K562 (cell line): ENCODE measurements around the gene RTL1. TPM values are rescaled to one million over a fixed set of nuclear protein-coding genes. Genes with fewer than 3 reads are reported as not detected.
A peak's percentile ranks its signal among the peaks of the same experiment; 100 is the strongest.

Source experiments
- ADNP ChIP-seq: fragments of 200-800 bp; sonication (Bioruptor generic); IDR thresholded peaks from 2 replicates; pipeline ENCODE4 v1.6.1; 2016; ENCODE audit warnings: missing genetic modification characterization, missing compliant biosample characterization
- CXXC5 ChIP-seq: fragments of 250-450 bp; sonication (Bioruptor Pico); IDR thresholded peaks from 2 replicates; pipeline ENCODE4 v1.8.0; 2022; ENCODE audit warnings: inconsistent platforms, mild to moderate bottlenecking, moderate library complexity
- ETS2 ChIP-seq: IDR thresholded peaks from 2 replicates; pipeline ENCODE4 v1.6.1; 2016; ENCODE audit warnings: borderline replicate concordance, missing genetic modification characterization, mild to moderate bottlenecking, moderate library complexity, missing compliant biosample characterization; ENCODE audit not compliant: poor library complexity, severe bottlenecking
- ETV5 ChIP-seq: sonication (generic); formaldehyde crosslinking; IDR thresholded peaks from 2 replicates; pipeline ENCODE4 v1.4.0; 2020; ENCODE audit warnings: low read depth, mild to moderate bottlenecking, missing genetic modification reagents
- HMG20A ChIP-seq: fragments of 450-650 bp; formaldehyde crosslinking; conservative IDR thresholded peaks from 2 replicates; pipeline ENCODE4 v1.4.0; 2020; ENCODE audit warnings: mild to moderate bottlenecking, mixed read lengths
- MIER1 ChIP-seq: fragments of 450-650 bp; IDR thresholded peaks from 2 replicates; pipeline ENCODE4 v1.6.1; 2016; ENCODE audit warnings: antibody characterized with exemption, mild to moderate bottlenecking, low read depth
- MLLT1 ChIP-seq, 2 experiments: fragments of 450-650 bp; IDR thresholded peaks; 2 replicates each; pipeline ENCODE4 v1.6.1; 2016
- SNRNP70 ChIP-seq: fragments of 200-400 bp; formaldehyde crosslinking; optimal IDR thresholded peaks from 2 replicates; pipeline ENCODE3; 2017; ENCODE audit warnings: low read depth, low read length
- SREBF1 ChIP-seq: fragments of 150-350 bp; IDR thresholded peaks from 2 replicates; pipeline ENCODE4 v1.6.1; 2014; ENCODE audit warnings: antibody characterized with exemption, low read depth, low read length, borderline replicate concordance
- TEAD4 ChIP-seq, 2 experiments: sonication (generic) in 1 of 2; formaldehyde crosslinking in 1 of 2; IDR thresholded peaks; 2 replicates each; pipeline versions ENCODE4 v1.6.1 to v1.8.0; 2012 to 2022; ENCODE audit warnings: borderline replicate concordance in 1 of 2, inconsistent platforms in 1 of 2, low read length in 1 of 2, mild to moderate bottlenecking in 1 of 2, missing genetic modification reagents in 1 of 2
- THAP7 ChIP-seq: fragments of 250-450 bp; sonication (Bioruptor Pico); IDR thresholded peaks from 2 replicates; pipeline ENCODE4 v1.5.0; 2021
- TRIM24 ChIP-seq, 2 experiments: fragments of 450-650 bp; IDR thresholded peaks; 2 replicates each; pipeline ENCODE4 v1.6.1; 2016
- ZFP1 ChIP-seq: fragments of 450-650 bp; formaldehyde crosslinking; IDR thresholded peaks from 2 replicates; pipeline ENCODE4 v1.4.0; 2020; ENCODE audit warnings: mild to moderate bottlenecking, mixed read lengths
- ZNF140 ChIP-seq: fragments of 250-450 bp; sonication (Bioruptor Pico); IDR thresholded peaks from 2 replicates; pipeline ENCODE4 v1.8.0; 2021; ENCODE audit warnings: moderate library complexity, mild to moderate bottlenecking, inconsistent platforms
- ZNF274 ChIP-seq: IDR thresholded peaks from 2 replicates; pipeline ENCODE4 v1.6.1; 2011; ENCODE audit warnings: low read depth, mild to moderate bottlenecking, low read length, moderate library complexity, borderline replicate concordance
- ZNF311 ChIP-seq: fragments of 250-450 bp; sonication (Bioruptor Pico); IDR thresholded peaks from 2 replicates; pipeline ENCODE4 v1.4.0; 2020; ENCODE audit warnings: mild to moderate bottlenecking, moderate library complexity
- polyA plus RNA-seq, 8 experiments: library from polyadenylated mRNA; depleted of rRNA in 4 of 8; stranded (reverse) in 5 of 8; unstranded in 3 of 8; fragments of >200 nt; fragmentation: Nextera tagmentation in 2 of 8; fragmentation: Illumina TruSeq in 1 of 8; extraction: Ambion mirVana in 2 of 8; extraction: Trizol in 1 of 8; gene quantifications; 2 replicates each; pipeline versions ENCODE4 v1.2.1 to v1.2.3, GENCODE V29; 2011 to 2014; ENCODE audit warnings: inconsistent platforms in 1 of 8, missing spikeins in 1 of 8
- total RNA-seq, 7 experiments: library from RNA; depleted of rRNA in 6 of 7; stranded (reverse); fragments of >200 nt in 6 of 7; fragmentation: Illumina TruSeq in 2 of 7; extraction: Trizol in 2 of 7; gene quantifications; 2 replicates each; pipeline versions ENCODE4 v1.2.1 to v1.2.3, GENCODE V29; 2011 to 2021; ENCODE audit warnings: low replicate concordance in 1 of 7
- TF ChIP-seq, protein P1 (sequence below): fragments of 450-650 bp; IDR thresholded peaks from 2 replicates; pipeline ENCODE4 v1.6.1; 2017; ENCODE audit warnings: antibody characterized with exemption, mild to moderate bottlenecking
- TF ChIP-seq, protein P2 (sequence below): conservative IDR thresholded peaks from 2 replicates; pipeline ENCODE4 v1.6.1; 2011; ENCODE audit warnings: low read depth, mild to moderate bottlenecking, low read length; ENCODE audit not compliant: control insufficient read depth

The RTL1 gene
- total and polyA plus RNA-seq, 9 of the 15 experiments (the other 6 are each of a cell fraction or from before 2014, with no cell fraction given): not detected

DNA sequence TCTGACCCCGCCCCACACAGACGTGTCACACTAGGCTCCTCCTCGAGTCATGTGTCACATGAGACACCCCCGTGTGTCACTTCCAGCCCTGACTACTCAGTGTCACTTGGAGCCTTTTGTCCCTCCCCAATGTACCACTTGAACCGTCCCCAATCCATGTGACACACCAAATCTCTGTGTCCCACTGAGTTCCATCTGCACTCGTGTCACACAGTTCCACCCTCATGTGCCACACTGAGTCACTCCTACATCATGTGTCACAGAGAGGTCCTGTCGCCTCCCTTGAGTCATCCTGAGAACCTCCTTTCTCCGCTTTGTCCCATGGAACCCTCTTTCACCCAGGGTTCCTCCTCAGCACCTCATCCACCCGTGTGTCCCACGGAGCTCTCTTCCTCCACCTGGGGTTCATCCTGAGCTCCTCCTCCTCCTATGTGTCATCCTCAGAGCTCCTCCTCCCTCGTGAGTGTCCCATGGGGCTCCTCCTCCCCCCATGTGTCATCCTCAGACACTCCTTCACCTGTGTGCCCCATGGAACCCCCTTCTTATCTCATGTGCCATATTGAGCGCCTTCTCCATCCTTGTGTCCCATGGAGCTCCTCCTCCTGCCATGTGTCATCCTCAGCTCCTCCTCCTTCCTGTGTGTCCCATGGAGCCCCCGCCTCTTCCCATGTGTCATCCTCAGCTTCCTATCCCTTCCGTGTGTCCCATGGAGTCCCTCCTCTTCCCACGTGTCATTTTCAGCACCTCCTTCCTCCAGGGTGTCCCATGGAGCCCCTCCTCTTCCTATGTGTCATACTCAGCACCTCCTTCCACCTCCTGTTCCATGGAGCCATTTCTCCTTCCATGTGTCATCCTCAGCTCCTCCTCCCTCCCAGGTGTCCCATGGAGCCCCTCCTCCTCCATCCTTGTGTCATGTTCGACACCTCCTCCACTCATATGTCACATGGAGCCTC lies 32.0 kb downstream of the RTL1 start (continued):
- TF ChIP-seq THAP7 (CRISPR knock-in tag): no peak; the same call in 1 of the 2 replicates
- no peak for TF ChIP-seq HMG20A (CRISPR knock-in tag)
- no peak for TF ChIP-seq ETS2 (tag)
- no peak for TF ChIP-seq ZNF140 (CRISPR knock-in tag)
- TF ChIP-seq, protein P1, sequence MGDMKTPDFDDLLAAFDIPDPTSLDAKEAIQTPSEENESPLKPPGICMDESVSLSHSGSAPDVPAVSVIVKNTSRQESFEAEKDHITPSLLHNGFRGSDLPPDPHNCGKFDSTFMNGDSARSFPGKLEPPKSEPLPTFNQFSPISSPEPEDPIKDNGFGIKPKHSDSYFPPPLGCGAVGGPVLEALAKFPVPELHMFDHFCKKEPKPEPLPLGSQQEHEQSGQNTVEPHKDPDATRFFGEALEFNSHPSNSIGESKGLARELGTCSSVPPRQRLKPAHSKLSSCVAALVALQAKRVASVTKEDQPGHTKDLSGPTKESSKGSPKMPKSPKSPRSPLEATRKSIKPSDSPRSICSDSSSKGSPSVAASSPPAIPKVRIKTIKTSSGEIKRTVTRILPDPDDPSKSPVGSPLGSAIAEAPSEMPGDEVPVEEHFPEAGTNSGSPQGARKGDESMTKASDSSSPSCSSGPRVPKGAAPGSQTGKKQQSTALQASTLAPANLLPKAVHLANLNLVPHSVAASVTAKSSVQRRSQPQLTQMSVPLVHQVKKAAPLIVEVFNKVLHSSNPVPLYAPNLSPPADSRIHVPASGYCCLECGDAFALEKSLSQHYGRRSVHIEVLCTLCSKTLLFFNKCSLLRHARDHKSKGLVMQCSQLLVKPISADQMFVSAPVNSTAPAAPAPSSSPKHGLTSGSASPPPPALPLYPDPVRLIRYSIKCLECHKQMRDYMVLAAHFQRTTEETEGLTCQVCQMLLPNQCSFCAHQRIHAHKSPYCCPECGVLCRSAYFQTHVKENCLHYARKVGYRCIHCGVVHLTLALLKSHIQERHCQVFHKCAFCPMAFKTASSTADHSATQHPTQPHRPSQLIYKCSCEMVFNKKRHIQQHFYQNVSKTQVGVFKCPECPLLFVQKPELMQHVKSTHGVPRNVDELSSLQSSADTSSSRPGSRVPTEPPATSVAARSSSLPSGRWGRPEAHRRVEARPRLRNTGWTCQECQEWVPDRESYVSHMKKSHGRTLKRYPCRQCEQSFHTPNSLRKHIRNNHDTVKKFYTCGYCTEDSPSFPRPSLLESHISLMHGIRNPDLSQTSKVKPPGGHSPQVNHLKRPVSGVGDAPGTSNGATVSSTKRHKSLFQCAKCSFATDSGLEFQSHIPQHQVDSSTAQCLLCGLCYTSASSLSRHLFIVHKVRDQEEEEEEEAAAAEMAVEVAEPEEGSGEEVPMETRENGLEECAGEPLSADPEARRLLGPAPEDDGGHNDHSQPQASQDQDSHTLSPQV: no peak
- 0 out of 2 replicates have a peak, but pooled peaks have one; percentile 20 for TF ChIP-seq CXXC5 (CRISPR knock-in tag)
- TF ChIP-seq ADNP (tag): no peak
- 0 out of 2 replicates have a peak, but pooled peaks have one; percentile 27 for TF ChIP-seq ETV5
- no peak for TF ChIP-seq ZFP1
- no peak for TF ChIP-seq TEAD4 (IDR thresholded peaks at IDR 0.05; ENCODE audit: low read length)
- no peak for TF ChIP-seq TEAD4 (CRISPR knock-in tag; IDR thresholded peaks at IDR 0.05; ENCODE audit: borderline replicate concordance)
- no peak for TF ChIP-seq SNRNP70
- no peak for TF ChIP-seq MIER1
- no peak for TF ChIP-seq MLLT1 (IDR thresholded peaks at IDR 0.05)
- no peak for TF ChIP-seq ZNF311 (CRISPR knock-in tag)
- peak; percentile 32 to 52; a peak in 3 of 4 replicates for TF ChIP-seq TRIM24 (IDR thresholded peaks at IDR 0.05)
- TF ChIP-seq, protein P2, sequence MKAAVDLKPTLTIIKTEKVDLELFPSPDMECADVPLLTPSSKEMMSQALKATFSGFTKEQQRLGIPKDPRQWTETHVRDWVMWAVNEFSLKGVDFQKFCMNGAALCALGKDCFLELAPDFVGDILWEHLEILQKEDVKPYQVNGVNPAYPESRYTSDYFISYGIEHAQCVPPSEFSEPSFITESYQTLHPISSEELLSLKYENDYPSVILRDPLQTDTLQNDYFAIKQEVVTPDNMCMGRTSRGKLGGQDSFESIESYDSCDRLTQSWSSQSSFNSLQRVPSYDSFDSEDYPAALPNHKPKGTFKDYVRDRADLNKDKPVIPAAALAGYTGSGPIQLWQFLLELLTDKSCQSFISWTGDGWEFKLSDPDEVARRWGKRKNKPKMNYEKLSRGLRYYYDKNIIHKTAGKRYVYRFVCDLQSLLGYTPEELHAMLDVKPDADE: no peak
- TF ChIP-seq SREBF1: no peak
- no peak for TF ChIP-seq ZNF274
